ENCODE results near the gene P2RY8. TPM values are rescaled to one million over a fixed set of nuclear protein-coding genes. Genes with fewer than 3 reads are reported as not detected.
"Not testable (repeated sequence)": the region's sequence is repeated elsewhere in the genome, so short reads cannot be mapped to it uniquely, and the experiment has no call there.

Gene P2RY8
- total RNA-seq, 2 donors from 2014 or later = 0.93 to 1.3 TPM

DNA sequence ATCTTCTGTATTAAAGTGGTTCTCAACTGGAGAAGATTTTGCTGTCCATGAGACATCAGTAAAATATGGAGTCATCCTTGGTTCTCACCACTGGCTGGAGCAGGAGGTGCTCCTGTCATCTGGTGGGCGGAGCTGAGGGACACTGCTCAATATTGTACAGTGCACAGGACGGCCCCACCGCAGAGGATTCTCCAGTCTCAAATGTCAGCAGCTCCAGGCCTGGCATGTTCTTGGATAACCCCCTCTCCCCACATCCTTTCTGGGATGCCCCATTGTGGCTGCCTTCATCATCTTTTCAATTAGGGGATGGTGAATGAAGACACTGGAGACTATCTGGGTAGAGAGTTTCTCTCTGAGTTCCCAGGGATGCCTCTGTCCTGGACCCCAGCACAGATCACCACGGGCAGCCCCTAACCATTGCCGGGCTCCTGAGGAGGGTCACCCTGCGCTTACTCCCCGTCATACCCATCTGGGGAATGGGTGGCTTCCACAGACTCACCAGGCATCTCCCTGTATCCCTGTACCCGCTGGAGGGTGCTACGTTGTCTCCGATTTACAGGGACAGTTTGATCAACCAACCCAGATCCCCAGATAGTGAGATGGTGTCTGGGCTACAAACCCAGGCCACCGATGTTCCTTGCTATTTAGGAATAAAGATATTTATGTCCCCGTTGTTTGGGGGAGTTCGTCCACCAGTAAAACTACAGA is 21.9 kb upstream of the P2RY8 start:
- Histone ChIP-seq H3K4me3 (no peak overlapping the region), H3K36me3 (no peaks in the 10 kb centered on the region), H3K9me3 (no peaks in the 10 kb centered on the region), H3K27me3 (no peaks in the 10 kb centered on the region), H3K27ac (no peak overlapping the region), H3K4me1 (no peaks in the 10 kb centered on the region)
- TF ChIP-seq, protein P1, sequence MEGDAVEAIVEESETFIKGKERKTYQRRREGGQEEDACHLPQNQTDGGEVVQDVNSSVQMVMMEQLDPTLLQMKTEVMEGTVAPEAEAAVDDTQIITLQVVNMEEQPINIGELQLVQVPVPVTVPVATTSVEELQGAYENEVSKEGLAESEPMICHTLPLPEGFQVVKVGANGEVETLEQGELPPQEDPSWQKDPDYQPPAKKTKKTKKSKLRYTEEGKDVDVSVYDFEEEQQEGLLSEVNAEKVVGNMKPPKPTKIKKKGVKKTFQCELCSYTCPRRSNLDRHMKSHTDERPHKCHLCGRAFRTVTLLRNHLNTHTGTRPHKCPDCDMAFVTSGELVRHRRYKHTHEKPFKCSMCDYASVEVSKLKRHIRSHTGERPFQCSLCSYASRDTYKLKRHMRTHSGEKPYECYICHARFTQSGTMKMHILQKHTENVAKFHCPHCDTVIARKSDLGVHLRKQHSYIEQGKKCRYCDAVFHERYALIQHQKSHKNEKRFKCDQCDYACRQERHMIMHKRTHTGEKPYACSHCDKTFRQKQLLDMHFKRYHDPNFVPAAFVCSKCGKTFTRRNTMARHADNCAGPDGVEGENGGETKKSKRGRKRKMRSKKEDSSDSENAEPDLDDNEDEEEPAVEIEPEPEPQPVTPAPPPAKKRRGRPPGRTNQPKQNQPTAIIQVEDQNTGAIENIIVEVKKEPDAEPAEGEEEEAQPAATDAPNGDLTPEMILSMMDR (IDR thresholded peaks at IDR 0.05) = no peak
- DNase-seq (ENCODE audit: low spot score) = peak; percentile 11

DNA sequence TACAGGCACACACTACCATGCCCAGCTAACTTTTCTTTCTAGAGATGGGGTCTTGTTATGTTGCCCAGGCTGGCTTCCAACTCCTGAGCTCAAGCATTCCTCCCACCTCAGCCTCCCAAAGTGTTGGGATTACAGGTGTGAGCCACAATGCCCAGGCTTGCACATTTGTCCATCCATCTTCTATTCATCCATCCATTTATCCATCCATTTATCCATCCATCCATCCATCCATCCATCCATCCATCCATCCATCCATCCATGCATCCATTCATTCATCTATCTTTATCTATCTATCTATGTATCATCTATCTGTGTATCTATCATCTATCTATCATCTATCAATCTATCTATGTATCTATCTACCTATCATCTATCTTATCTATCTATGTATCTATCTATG is 20.5 kb upstream of the P2RY8 start:
- H3K36me3 ChIP-seq; H3K27ac ChIP-seq; DNase-seq (ENCODE audit: low spot score); H3K4me1 ChIP-seq; H3K4me3 ChIP-seq; H3K9me3 ChIP-seq; H3K27me3 ChIP-seq: not testable (repeated sequence)

DNA sequence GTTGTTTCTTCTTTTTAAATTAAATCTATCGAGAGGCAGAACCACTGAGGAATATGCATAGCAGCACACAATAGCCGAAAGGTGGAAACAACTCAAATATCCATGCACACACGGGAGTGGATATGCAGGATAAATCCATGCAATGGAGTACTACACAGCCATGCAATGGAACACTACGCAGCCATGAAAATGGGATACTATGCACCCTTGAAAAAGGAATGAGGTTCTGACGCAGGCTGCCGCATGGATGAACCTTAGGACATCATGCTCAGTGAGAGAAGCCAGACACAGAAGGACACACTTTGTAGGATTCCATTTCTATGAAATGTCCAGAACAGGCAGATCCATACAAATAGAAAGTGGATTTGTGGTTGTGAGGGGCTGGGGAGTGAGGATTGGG is 18.4 kb upstream of the P2RY8 start:
- H3K36me3 ChIP-seq = no peaks in the 10 kb centered on the region
- TF ChIP-seq, protein P1 (IDR thresholded peaks at IDR 0.05) = no peak
- no peak for DNase-seq (ENCODE audit: low spot score)
- H3K9me3 ChIP-seq = peaks cover 0 to 9% of the 10 kb centered on the region in 2 donors
- H3K27ac ChIP-seq = no peak overlapping the region
- no peaks in the 10 kb centered on the region for H3K4me1 ChIP-seq
- H3K4me3 ChIP-seq = no peak overlapping the region
- no peaks in the 10 kb centered on the region for H3K27me3 ChIP-seq

DNA sequence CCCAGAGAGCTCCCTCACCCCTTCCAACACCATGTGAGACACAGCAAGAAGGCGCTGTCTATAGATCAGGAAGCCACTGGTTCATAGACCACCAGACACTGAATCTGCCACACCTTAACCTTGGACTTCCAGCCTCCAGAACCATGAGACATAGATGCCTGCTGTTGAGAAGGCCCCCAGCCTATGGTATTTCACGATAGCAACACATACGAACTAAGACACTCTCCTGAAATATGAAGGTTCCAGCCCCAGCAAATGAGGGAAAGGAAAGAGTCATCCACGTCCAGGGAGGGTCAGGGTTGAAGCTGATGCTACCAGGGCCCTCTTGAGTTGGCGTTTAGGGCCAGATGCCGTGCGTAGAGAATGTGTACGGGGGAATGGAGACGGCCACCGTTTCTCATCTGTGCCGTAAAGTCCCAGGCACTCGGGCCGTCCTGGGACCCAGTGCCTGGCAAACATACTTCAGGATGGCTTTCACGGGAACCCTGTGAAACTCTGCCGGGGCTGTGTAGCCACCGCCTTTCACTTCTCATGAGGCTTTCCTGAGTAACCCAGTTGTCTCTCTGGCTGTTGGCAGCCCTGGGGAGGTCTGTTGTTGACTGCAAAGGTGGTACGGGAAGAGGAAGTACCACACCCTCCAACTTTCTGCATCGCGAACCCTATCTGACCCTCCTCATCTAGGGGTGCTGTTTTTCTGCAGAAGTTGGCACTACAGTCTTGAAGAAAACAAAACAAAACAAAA is 17.7 kb upstream of the P2RY8 start:
- Histone ChIP-seq H3K4me3 (no peak overlapping the region), H3K27me3 (no peaks in the 10 kb centered on the region), H3K36me3 (no peaks in the 10 kb centered on the region), H3K27ac (no peak overlapping the region), H3K9me3 (peaks cover 0 to 9% of the 10 kb centered on the region in 2 donors), H3K4me1 (no peaks in the 10 kb centered on the region)
- DNase-seq (ENCODE audit: low spot score) = peak; percentile 48
- TF ChIP-seq, protein P1 (IDR thresholded peaks at IDR 0.05) = no peak

DNA sequence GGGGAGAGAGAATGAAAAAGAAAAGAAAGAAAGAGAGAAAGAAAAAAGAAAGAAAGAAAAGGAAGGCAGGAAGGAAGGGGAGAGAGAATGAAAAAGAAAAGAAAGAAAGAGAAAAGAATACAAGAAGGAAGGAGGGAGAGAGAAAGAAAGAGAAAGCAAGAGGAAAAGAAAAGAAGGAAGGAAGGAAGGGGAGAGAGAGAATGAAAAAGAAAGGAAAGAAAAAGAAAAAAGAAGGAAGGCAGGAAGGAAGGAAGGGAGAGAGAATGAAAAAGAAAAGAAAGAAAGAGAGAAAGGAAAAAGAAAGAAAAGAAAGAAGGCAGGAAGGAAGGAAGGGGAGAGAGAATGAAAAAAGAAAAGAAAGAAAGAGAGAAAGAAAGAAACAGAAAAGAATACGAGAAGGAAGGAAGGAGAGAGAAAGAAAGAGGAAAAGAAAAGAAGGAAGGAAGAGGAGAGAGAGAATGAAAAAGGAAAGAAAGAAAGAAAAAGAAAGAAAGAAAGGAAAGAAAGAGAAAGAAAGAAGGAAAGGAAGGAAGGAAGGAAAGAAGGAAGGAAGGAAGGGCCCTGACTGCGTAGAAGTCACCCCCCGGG is 15.1 kb upstream of the P2RY8 start:
- no peaks in the 10 kb centered on the region for H3K27me3 ChIP-seq
- TF ChIP-seq, protein P1 (IDR thresholded peaks at IDR 0.05) = no peak

DNA sequence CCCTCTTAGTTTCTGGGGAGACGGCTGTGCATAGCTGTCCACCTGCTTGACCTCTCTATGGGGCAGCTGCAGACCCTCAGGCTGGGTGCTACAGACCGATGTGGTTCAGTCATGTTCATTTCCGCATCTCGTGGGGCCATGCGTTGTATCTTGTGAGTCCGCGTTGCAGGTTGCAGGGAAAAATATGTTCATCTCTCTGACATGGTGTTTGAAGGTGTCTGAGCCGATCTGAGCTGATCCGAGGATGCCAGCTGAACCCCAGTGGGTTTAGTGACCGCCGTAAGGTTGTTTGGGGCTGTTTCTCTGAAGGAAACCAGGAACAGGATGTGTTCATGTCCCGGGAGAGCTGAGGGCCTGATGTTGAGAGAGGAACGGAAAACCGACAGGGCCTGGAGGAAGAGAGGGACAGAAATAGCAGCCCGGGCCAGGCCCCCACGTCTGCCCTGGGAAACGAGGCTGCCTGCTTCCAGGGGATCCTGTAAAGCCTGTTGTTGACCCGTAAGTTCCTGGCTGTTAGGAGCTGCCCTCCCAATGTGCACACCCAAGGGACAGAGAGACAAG is 9.8 kb upstream of the P2RY8 start:
- no peaks in the 10 kb centered on the region for H3K27me3 ChIP-seq
- DNase-seq (ENCODE audit: low spot score) = peak; percentile 54
- H3K4me1 ChIP-seq = peaks cover 0 to 4% of the 10 kb centered on the region in 2 donors
- H3K27ac ChIP-seq = peak overlapping the region in 1 of 2 donors; percentile 27
- peaks cover 0 to under 1% of the 10 kb centered on the region in 2 donors for H3K9me3 ChIP-seq
- H3K4me3 ChIP-seq = no peak overlapping the region
- no peaks in the 10 kb centered on the region for H3K36me3 ChIP-seq
- TF ChIP-seq, protein P1 (IDR thresholded peaks at IDR 0.05) = no peak

More for the DNA sequence above, 15.1 kb upstream of the P2RY8 start:
- no peak for DNase-seq (ENCODE audit: low spot score)
- Histone ChIP-seq H3K36me3 (no peaks in the 10 kb centered on the region), H3K4me3 (no peak overlapping the region), H3K27ac (no peak overlapping the region), H3K4me1 (peaks cover 0 to 4% of the 10 kb centered on the region in 2 donors), H3K9me3 (peaks cover 0 to 9% of the 10 kb centered on the region in 2 donors)

All from right atrium auricular region (tissue), 2 donors.